G401 (cell line): Measurements from ENCODE around the gene SPCS3. TPM values are rescaled to one million over a fixed set of nuclear protein-coding genes. Genes with fewer than 3 reads are reported as not detected.
"Not testable (repeated sequence)": the region's sequence is repeated elsewhere in the genome, so short reads cannot be mapped to it uniquely, and the experiment has no call there.

ENCODE experiments used
- DNase-seq: peaks from one replicate; pipeline ENCODE4 v3.0.0-alpha.2; 2015; ENCODE audit warnings: low spot score
- in situ Hi-C: cut with HindIII; loops from 2 replicates; pipeline ENCODE4 v1.10.0; 2016; ENCODE audit warnings: low sequenced_read_pairs, mixed read lengths
- total RNA-seq: library from RNA; depleted of rRNA; stranded (reverse); fragments of >200 nt; shearing (Covaris generic); gene quantifications from 2 replicates; pipeline ENCODE4 v1.2.3, GENCODE V29; 2014; rRNA removed

SPCS3 gene
- 48.9 and 79.5 TPM in 2 replicates for total RNA-seq

DNA sequence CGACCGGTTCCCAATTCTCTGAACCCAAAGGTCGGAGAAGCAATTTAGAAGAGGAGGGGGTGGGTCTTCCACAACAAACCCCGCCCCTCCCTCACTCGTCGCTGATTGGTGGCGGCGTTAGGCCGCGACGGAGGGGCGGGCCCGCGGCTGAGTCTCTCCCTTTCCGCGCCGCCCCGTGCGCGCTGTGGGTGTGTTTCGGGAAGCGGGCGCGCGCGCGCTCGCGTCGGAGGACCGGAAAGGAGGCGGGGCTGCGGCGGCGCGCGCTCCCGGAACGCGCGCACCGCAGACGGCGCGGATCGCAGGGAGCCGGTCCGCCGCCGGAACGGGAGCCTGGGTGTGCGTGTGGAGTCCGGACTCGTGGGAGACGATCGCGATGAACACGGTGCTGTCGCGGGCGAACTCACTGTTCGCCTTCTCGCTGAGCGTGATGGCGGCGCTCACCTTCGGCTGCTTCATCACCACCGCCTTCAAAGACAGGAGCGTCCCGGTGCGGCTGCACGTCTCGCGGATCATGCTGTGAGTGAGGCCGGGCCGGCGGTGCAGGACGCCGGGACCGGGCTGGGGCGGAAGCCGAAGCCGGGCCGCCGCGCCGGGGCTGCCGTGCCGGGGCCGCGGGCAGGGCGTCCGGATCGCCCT is at the start of gene SPCS3:
Gene SPCS3, plus strand, starts transcription at position 263 of the 636 bp plus-strand sequence. Its CDS starts 111 bp downstream, at position 374.
- peak; percentile 98 for DNase-seq
- in situ Hi-C loops, result no loop called here

DNA sequence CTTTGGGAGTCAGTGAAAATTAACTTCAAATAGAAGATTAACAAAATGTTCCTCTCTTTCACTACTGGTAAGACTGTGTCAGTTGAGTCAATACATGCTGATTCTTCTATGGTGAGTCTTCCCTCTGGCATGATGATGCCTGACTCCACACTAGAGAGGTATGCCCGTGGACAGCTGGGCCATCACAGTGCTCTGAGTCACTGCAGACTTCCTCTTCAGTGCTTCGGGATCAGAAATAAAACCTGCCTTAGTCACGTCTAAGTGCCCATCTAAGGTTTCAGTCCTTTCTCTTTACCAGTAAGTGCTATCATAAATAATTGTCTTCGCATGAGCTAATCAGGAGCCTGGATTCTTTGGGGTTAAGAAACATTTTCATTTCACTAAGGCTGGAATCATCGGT is 49.1 kb upstream of the SPCS3 start:
- in situ Hi-C loops, result no loop called here
- DNase-seq, result no peak

- in situ Hi-C loops, result no loop called here
- DNase-seq, result no peak
Observed at GRCh38 chr4:176271749-176272148, 48.0 kb upstream of the SPCS3 start.

- DNase-seq, result no peak
- in situ Hi-C loops, result no loop called here
Observed at GRCh38 chr4:176272799-176273198, 47.0 kb upstream of the SPCS3 start.

GRCh38 chr4:176273736-176274135 is 46.0 kb upstream of the SPCS3 start:
- in situ Hi-C loops, result no loop called here
- no peak for DNase-seq

GRCh38 chr4:176274441-176274840 is 45.3 kb upstream of the SPCS3 start:
- no peak for DNase-seq
- in situ Hi-C loops, result no loop called here

- in situ Hi-C loops, result no loop called here
- DNase-seq, result no peak
Observed at GRCh38 chr4:176276710-176277109, 43.1 kb upstream of the SPCS3 start.

DNA sequence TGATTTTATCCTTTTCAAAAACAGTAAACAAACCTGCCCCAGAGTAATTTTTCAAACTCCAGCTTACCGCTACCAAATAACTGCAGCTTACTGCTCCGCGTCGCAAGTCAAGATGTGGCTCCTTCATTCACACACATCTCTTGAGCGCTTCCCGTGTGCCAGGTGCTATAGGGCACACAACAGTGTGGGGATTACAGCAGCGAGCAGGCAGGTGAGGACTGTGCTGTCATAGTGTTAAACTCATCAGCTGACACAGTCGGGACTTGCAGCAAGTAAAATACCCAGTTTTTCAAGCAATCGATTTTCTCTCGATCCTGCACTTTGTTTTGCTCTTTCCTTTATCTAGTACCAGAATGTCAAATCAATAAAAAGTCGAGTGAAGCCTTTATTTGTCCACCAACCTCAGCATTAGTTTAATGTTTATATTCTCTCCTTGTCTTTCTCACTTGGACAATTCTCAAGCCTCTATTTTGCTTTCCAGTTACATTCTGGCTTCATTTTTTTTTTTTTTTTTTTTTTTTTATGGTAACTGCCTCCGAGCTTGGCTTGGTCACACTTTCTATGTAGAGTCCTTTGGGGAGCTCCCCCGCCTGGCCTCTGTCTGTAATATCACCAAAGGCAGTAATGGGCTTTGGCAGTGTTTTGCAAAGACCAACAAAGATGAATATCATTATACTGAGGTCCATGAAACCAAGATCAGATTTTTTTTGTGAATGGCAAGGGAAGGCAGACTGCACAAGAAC is 42.4 kb upstream of the SPCS3 start:
- in situ Hi-C loops, result no loop called here
- DNase-seq, result peak; percentile 70

DNA sequence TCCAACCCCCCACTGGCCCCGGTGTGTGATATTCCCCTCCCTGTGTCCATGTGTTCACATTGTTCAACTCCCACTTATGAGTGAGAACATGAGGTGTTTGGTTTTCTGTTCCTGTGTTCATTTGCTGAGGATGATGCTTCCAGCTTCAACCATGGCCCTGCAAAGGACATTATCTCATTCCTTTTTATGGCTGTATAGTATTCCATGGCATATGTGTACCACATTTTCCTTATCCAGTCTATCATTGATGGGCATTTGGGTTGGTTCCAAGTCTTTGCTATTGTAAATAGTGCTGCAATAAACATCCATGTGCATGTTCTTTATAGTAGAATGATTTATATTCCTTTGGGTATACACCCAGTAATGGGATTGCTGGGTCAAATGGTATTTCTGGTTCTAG is 40.2 kb upstream of the SPCS3 start:
- in situ Hi-C loops, result not testable (repeated sequence)

DNA sequence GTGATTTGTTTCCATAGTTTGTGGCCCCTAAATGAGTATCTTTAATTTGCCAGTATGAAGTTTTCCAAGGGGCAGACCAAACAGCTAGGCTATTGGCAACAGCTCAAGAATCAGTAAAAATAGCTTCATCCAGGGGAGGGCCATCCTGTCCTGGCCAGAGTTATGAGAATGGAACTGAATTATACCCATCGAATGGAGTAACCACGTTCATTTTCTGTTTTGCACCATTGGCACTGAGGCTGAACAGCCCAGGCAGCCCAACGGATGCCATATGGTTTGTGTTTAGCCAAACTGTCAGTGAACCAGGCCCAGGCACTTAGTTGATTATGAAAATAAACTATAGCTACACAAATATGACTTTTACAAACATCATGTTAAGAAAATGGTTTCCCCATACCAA is 33.0 kb upstream of the SPCS3 start:
- peak; percentile 93 for DNase-seq
- in situ Hi-C loops, result no loop called here

More for the DNA sequence above, 40.2 kb upstream of the SPCS3 start:
- DNase-seq, result not testable (repeated sequence)

DNA sequence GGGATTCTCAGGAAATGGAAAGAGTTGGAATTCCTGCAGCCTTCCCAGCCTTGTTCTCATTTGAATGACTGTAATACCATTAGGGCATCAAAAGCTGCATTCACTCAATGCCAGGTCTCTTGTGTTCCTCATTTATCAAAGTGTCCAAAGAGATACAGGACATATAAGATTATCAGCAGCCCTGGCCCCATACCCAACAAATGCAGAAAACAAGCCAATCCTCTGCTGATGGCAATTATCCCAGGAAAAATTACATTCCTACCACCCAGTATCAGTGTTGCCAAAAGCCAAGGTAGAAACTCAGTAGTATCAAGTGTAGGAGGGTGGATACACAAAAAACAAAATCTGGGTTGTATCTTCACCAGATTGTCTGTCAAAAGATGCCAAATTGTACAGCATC is 32.2 kb upstream of the SPCS3 start:
- in situ Hi-C loops, result no loop called here
- peak; percentile 75 for DNase-seq

DNA sequence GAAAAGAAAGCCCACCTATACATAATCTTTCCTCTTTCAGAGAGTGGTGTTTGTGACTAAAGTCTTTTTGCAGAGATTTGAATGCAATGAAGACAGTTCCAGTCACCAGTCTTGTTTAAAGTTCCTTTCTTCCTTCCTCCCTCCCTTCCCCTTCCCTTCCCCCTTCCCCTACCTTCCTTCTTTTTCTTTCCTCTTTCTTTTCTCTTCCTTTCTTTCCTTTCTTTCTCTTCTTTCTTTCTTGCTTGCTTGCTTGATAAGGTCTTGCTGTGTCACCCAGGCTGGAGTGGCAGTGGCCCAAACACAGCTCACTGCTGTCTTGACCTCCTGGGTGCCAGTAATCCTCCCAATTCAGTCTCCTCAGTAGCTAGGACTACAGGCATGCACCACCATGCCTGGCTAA is 31.7 kb upstream of the SPCS3 start:
- DNase-seq, result no peak
- in situ Hi-C loops, result no loop called here

DNA sequence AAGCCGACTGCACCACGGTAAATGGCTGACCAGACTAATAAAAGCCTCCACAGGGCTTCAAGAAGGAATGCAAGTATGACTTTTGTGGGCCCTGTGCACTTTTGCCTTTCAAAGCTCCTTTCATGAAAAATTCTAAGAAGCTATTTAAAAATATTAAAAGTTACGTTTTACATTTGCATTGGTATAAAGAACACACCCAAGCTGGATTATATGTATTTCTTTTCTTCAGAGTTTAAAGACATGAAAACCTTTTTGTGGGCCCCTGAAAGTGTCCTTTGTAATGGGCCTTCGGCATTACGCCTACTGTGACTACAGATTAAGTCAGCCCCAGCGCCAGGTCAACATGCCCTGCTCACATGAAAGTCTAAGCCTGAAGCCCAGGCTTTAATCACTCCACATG is 30.2 kb upstream of the SPCS3 start:
- no peak for DNase-seq
- in situ Hi-C loops, result no loop called here

DNA sequence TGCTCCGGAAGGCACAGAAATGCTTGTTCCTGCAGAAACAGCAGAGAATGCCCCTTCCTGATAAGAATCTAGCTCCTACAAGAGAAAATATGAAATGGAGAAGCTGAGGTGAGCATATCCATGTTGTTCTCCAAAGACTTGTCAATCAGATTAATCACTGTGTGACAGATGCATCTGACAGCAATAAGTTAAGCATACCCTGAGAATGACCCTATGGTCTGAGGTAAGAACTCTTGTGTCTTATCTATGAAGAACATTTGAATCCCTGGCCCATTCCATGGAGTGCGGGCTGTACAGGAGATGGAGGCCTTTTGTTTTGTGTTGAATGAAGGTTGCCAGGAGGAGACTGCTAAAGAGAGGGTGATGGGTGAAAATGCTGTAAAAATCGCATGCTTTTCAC is 29.2 kb upstream of the SPCS3 start:
- DNase-seq, result no peak
- in situ Hi-C loops, result no loop called here

DNA sequence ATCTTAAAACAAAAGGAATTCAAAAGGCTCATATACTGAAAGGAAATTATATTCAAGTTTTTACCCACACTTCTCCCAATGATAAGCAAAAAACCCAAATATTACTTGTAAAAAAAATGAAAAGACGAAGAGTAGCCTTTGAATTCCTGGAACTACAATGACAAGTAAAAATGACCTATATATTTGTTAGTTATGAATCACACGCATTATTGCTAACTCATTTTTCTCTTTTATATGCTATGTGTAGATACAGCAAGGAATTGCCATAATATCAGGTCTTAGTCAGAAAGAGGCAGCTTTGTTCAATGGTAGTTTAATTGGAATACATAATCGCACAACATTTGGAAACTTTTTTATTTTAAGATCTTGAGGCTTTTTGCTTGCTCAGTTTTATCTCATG is 28.0 kb upstream of the SPCS3 start:
- DNase-seq, result no peak
- in situ Hi-C loops, result no loop called here

GRCh38 chr4:176292920-176293319 is 26.8 kb upstream of the SPCS3 start:
- in situ Hi-C loops, result no loop called here
- DNase-seq, result no peak

- DNase-seq, result no peak
- in situ Hi-C loops, result no loop called here
Observed at GRCh38 chr4:176293660-176294059, 26.1 kb upstream of the SPCS3 start.

- DNase-seq, in situ Hi-C loops: not testable (repeated sequence)
Observed at GRCh38 chr4:176295907-176296306, 23.9 kb upstream of the SPCS3 start.

- in situ Hi-C loops, result no loop called here
- no peak for DNase-seq
Observed at GRCh38 chr4:176298664-176299063, 21.1 kb upstream of the SPCS3 start.

- in situ Hi-C loops, result no loop called here
- DNase-seq, result no peak
Observed at GRCh38 chr4:176300036-176300435, 19.7 kb upstream of the SPCS3 start.

DNA sequence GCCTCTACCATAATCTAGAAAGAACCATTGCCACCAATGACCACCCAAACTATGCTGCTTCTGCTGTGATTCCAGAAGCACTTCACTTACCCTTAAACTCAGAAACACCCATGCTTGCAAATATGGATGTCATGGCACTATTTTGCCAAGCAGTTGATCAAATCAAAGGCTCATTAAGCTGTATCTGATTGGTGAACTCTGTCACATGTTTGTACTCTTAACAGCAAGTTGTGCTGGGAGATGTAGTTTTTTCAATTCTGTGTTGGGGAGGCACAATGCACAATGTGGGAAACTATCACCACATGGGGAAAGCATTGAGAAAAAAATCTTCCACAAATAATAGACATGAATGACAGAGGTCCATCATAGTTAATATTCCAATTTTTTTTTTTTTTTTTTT is 19.2 kb upstream of the SPCS3 start:
- in situ Hi-C loops, result no loop called here

More for the DNA sequence above, 19.2 kb upstream of the SPCS3 start:
- no peak for DNase-seq
